ENCODE results near the gene MYLK4.

MYLK4 gene

GRCh38 chr6:2634139-2634964 lies 116.4 kb downstream of the MYLK4 start:
- peak overlapping the region; percentile 81 for H3K4me3 Mint-ChIP-seq
- H3K27ac Mint-ChIP-seq: no peak overlapping the region
- no peaks in the 10 kb centered on the region for H3K36me3 Mint-ChIP-seq
- H3K27me3 Mint-ChIP-seq: peaks cover 2% of the 10 kb centered on the region
- H3K4me1 Mint-ChIP-seq: peaks cover 5% of the 10 kb centered on the region
- no peaks in the 10 kb centered on the region for H3K9me3 Mint-ChIP-seq

- H3K36me3 Mint-ChIP-seq: no peaks in the 10 kb centered on the region
- H3K4me1 Mint-ChIP-seq: peaks cover 5% of the 10 kb centered on the region
- H3K9me3 Mint-ChIP-seq: no peaks in the 10 kb centered on the region
- peaks cover 2% of the 10 kb centered on the region for H3K27me3 Mint-ChIP-seq
- H3K4me3 Mint-ChIP-seq: peak overlapping the region; percentile 54
- no peak overlapping the region for H3K27ac Mint-ChIP-seq
These were observed 117.0 kb downstream of the MYLK4 start for GRCh38 chr6:2633736-2634135.

DNA sequence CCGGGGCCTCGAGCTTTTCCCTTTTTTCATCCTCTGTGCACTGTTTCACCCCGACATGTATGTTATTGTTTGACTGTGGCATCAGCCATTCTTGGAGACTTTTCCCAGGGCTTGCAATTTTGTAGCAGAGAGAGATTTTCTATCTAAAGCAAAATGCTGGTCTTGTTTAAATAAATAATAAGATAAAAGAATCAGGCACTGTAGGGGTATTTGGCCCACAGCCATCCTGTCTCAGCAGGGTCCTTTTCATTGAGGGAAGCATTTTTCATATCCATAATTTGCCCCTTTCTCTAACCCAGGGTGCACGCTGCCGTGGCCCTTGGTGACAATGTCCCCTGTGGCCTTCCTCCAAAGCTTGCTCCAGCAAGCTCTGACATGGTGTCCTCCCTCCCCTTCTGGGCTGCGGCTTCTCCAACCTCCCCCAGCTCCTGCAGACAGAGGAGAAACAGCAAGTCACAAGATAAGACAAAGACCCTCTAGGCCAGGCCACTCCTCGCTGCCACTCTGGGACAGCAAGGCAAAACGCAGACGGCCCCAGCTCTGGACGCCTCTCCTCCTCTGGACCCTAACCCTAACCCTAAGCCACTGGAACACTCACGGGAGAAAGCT lies 117.6 kb downstream of the MYLK4 start:
- Mint-ChIP-seq H3K4me1 (peaks cover 5% of the 10 kb centered on the region), H3K4me3 (peak overlapping the region; percentile 23), H3K27me3 (no peaks in the 10 kb centered on the region), H3K9me3 (no peaks in the 10 kb centered on the region), H3K36me3 (no peaks in the 10 kb centered on the region), H3K27ac (no peak overlapping the region)

DNA sequence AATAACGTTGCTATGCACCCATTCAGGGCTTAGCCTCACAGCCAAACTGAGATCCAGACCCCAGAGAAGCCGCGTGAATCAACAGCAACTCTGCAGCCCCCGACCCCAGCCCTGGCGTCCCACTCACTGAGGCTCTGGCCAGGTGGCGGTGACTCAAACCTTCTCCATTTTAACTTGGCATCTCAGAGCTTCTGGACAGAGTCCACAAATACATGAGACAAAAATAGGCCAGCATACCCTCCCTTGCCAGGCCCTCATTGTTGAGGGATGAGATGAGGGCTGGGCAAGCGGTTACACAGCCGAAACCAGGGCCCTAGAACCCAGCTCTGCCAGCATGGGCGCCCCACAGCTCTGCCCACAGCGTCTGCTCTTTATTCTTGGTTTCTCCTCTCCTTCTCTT lies 118.4 kb downstream of the MYLK4 start:
- no peak overlapping the region for H3K4me3 Mint-ChIP-seq
- H3K4me1 Mint-ChIP-seq: peaks cover 5% of the 10 kb centered on the region
- H3K27ac Mint-ChIP-seq: no peak overlapping the region
- H3K36me3 Mint-ChIP-seq: no peaks in the 10 kb centered on the region
- no peaks in the 10 kb centered on the region for H3K9me3 Mint-ChIP-seq
- no peaks in the 10 kb centered on the region for H3K27me3 Mint-ChIP-seq

GRCh38 chr6:2630891-2631571 lies 119.7 kb downstream of the MYLK4 start:
- no peak overlapping the region for H3K27ac Mint-ChIP-seq
- H3K9me3 Mint-ChIP-seq: no peaks in the 10 kb centered on the region
- peaks cover 5% of the 10 kb centered on the region for H3K4me1 Mint-ChIP-seq
- no peaks in the 10 kb centered on the region for H3K36me3 Mint-ChIP-seq
- H3K27me3 Mint-ChIP-seq: no peaks in the 10 kb centered on the region
- no peak overlapping the region for H3K4me3 Mint-ChIP-seq

DNA sequence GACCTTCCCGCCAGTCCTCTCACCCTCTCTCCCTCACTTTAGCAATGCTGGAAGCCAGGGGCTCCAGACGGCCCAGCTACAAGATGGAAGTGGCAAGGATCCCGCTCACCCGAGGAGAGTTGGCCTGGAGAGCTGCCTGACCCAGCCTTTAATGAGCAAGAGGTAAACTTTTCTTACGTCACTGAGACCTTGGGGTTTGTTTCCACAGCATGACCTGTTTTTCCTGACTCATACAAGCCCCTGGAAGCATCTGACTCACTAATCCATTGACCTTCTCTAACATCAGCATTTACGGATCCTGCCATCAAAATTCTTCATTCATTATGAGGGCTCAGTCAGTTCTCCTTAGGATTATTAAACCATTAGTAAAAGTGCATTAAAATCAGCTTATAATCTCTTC lies 120.4 kb downstream of the MYLK4 start:
- H3K9me3 Mint-ChIP-seq: no peaks in the 10 kb centered on the region
- H3K4me3 Mint-ChIP-seq: no peak overlapping the region
- H3K36me3 Mint-ChIP-seq: no peaks in the 10 kb centered on the region
- H3K4me1 Mint-ChIP-seq: peaks cover 5% of the 10 kb centered on the region
- no peaks in the 10 kb centered on the region for H3K27me3 Mint-ChIP-seq
- H3K27ac Mint-ChIP-seq: no peak overlapping the region

DNA sequence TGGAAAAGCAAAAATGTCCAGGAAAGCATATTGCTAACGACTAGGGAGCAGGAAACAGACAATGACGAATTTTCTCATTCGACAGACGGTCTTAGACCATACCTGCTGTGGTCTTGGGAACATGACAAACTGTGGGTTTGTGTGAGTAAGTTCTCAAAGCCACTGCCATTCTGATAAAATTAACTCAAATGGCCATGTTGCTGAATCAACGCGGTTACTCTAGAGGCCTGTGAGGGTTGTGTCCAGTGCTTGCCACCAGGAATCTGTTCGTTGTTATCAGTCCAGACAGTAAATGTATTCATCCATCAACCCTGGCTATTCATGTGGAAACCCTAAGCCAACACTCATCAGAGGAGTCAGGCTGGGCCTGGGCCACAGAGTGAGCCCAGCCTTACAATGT lies 124.3 kb downstream of the MYLK4 start:
- Mint-ChIP-seq H3K4me1 (no peaks in the 10 kb centered on the region), H3K9me3 (no peaks in the 10 kb centered on the region), H3K4me3 (no peak overlapping the region), H3K27me3 (no peaks in the 10 kb centered on the region), H3K36me3 (no peaks in the 10 kb centered on the region), H3K27ac (no peak overlapping the region)

DNA sequence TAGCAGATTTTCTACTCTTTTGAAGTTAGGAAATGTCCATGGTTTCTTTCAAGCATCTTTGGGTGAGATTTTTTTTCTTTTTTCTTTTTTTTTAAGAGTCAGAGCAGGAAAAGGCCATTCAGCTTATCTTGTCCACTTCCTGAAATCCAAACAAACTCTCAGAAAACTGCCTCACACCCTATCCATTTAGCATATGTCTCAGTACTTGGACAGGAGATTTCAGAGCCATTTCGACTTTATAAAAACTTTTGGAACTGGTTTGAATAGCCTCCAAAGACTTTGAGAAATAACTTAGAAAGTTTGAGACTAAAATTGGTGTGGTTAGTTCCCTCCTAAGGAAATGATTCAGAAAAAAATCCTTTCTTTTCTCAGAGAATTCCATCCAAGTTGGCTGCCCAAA lies 125.1 kb downstream of the MYLK4 start:
- Mint-ChIP-seq H3K27ac (no peak overlapping the region), H3K36me3 (no peaks in the 10 kb centered on the region), H3K27me3 (no peaks in the 10 kb centered on the region), H3K4me3 (no peak overlapping the region), H3K9me3 (no peaks in the 10 kb centered on the region), H3K4me1 (no peaks in the 10 kb centered on the region)

GRCh38 chr6:2624177-2624576 lies 126.5 kb downstream of the MYLK4 start:
- H3K36me3 Mint-ChIP-seq: no peaks in the 10 kb centered on the region

GRCh38 chr6:2623295-2623694 lies 127.4 kb downstream of the MYLK4 start:
- no peaks in the 10 kb centered on the region for H3K36me3 Mint-ChIP-seq
- no peaks in the 10 kb centered on the region for H3K4me1 Mint-ChIP-seq
- H3K27ac Mint-ChIP-seq: no peak overlapping the region
- peaks cover 7% of the 10 kb centered on the region for H3K27me3 Mint-ChIP-seq
- no peak overlapping the region for H3K4me3 Mint-ChIP-seq
- no peaks in the 10 kb centered on the region for H3K9me3 Mint-ChIP-seq

More at GRCh38 chr6:2624177-2624576, 126.5 kb downstream of the MYLK4 start:
- no peak overlapping the region for H3K27ac Mint-ChIP-seq
- H3K27me3 Mint-ChIP-seq: peaks cover 3% of the 10 kb centered on the region
- no peaks in the 10 kb centered on the region for H3K9me3 Mint-ChIP-seq
- H3K4me3 Mint-ChIP-seq: no peak overlapping the region
- no peaks in the 10 kb centered on the region for H3K4me1 Mint-ChIP-seq

- H3K4me1 Mint-ChIP-seq: no peaks in the 10 kb centered on the region
- H3K27me3 Mint-ChIP-seq: peaks cover 10% of the 10 kb centered on the region
- no peaks in the 10 kb centered on the region for H3K36me3 Mint-ChIP-seq
- H3K9me3 Mint-ChIP-seq: no peaks in the 10 kb centered on the region
- H3K4me3 Mint-ChIP-seq: no peak overlapping the region
- no peak overlapping the region for H3K27ac Mint-ChIP-seq
These were observed 128.1 kb downstream of the MYLK4 start for GRCh38 chr6:2622671-2623070.

DNA sequence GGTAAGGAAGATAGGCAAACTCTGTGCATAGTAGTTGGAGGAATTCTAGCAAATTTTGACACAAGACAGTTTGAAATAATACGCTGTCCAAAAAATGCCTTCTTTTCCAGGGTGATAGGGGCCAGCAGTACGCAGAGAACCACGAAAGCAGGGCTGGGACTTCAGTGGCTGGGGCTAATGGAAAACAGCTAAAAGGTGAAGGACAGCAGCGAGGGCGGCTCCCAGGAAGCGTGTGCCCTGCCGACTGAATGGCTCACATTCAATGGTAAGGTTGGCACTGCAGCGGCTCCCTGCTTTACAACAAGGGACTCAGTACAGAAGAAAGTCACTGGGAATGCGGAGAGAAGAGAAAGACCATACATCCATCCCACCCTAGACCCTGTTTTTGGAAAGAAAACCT lies 131.1 kb downstream of the MYLK4 start:
- Mint-ChIP-seq H3K27ac (no peak overlapping the region), H3K27me3 (peaks cover 16% of the 10 kb centered on the region)

GRCh38 chr6:2617729-2618128 lies 133.0 kb downstream of the MYLK4 start:
- Mint-ChIP-seq H3K9me3 (no peaks in the 10 kb centered on the region), H3K27me3 (peaks cover 16% of the 10 kb centered on the region), H3K4me1 (no peaks in the 10 kb centered on the region), H3K4me3 (no peak overlapping the region), H3K36me3 (no peaks in the 10 kb centered on the region), H3K27ac (no peak overlapping the region)

More for the DNA sequence above, 131.1 kb downstream of the MYLK4 start:
- Mint-ChIP-seq H3K9me3 (no peaks in the 10 kb centered on the region), H3K36me3 (no peaks in the 10 kb centered on the region), H3K4me1 (no peaks in the 10 kb centered on the region), H3K4me3 (no peak overlapping the region)

DNA sequence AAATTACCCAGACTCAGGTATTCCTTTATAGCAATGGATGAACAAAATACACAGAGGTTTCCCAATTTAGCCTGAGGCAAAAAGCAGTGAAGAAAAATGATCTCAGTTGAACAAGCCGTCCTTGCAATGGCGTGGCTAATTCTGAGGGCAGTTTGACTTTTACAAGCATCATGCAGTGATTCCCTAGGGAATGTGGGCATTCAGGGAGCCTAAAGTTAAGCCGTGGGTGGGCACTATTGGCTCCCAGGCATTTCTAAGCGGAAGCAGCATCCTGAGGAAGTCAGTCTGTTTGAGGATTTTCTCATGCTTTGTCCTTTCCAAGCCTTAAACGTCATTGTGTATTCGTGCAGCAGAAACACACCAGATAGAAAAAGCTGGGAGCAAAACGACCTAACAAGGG lies 133.9 kb downstream of the MYLK4 start:
- peaks cover 19% of the 10 kb centered on the region for H3K27me3 Mint-ChIP-seq
- H3K9me3 Mint-ChIP-seq: no peaks in the 10 kb centered on the region
- no peak overlapping the region for H3K27ac Mint-ChIP-seq
- H3K4me1 Mint-ChIP-seq: no peaks in the 10 kb centered on the region
- no peaks in the 10 kb centered on the region for H3K36me3 Mint-ChIP-seq
- no peak overlapping the region for H3K4me3 Mint-ChIP-seq

GRCh38 chr6:2615251-2615650 lies 135.5 kb downstream of the MYLK4 start:
- H3K4me3 Mint-ChIP-seq: no peak overlapping the region
- no peaks in the 10 kb centered on the region for H3K36me3 Mint-ChIP-seq
- peaks cover 19% of the 10 kb centered on the region for H3K27me3 Mint-ChIP-seq
- no peak overlapping the region for H3K27ac Mint-ChIP-seq
- H3K4me1 Mint-ChIP-seq: no peaks in the 10 kb centered on the region
- H3K9me3 Mint-ChIP-seq: no peaks in the 10 kb centered on the region

DNA sequence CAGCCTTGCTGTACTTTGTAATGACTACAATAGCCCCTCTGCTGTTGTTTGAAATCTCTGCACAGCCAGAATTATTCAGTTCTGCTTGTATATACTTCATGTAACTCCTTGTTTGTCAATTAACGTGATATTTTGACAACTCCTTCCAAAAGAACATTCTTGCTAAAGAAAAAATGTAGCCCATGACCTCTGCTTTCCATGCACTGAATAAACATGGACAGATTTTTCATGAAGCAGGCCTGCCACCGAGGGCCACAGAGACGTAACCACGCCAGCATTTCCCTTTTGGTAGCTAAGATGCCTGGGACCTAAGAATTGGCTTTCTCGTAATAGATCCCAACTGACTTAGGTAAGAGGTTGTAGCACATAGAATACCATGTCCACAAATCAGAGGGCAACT lies 135.9 kb downstream of the MYLK4 start:
- peaks cover 19% of the 10 kb centered on the region for H3K27me3 Mint-ChIP-seq
- no peaks in the 10 kb centered on the region for H3K9me3 Mint-ChIP-seq
- no peak overlapping the region for H3K27ac Mint-ChIP-seq
- no peaks in the 10 kb centered on the region for H3K4me1 Mint-ChIP-seq
- no peak overlapping the region for H3K4me3 Mint-ChIP-seq
- no peaks in the 10 kb centered on the region for H3K36me3 Mint-ChIP-seq

All from activated naive CD4-positive, alpha-beta T cell treated with anti-CD3 and anti-CD28 coated beads, Interleukin-2, amount 50 U/mL, for 24 hours (primary cell).